Smooth muscle cell (in vitro differentiated cells): ENCODE measurements around the gene NPC2. TPM values are rescaled to one million over a fixed set of nuclear protein-coding genes. Genes with fewer than 3 reads are reported as not detected.

ENCODE experiments used
- DNase-seq: peaks from one replicate; lab custom pipeline; 2025; ENCODE audit not compliant: unreplicated experiment; lab: John Stamatoyannopoulos, UW
- H2AFZ ChIP-seq: fragments of 200-600 bp; sonication (generic); 2 replicates; pipeline ENCODE4 v1.6.0; 2016; ENCODE audit warnings: antibody characterized with exemption, low read depth, mild to moderate bottlenecking
- H3F3A ChIP-seq: fragments of 200-600 bp; sonication (generic); 2 replicates; pipeline ENCODE4 v1.6.0; 2017; ENCODE audit warnings: antibody characterized with exemption, low read depth
- H3K27ac ChIP-seq: fragments of 200-600 bp; sonication (generic); 2 replicates; pipeline ENCODE4 v1.5.1; 2016; ENCODE audit warnings: low read depth, mild to moderate bottlenecking
- H3K27me3 ChIP-seq: fragments of 200-600 bp; sonication (generic); 2 replicates; pipeline ENCODE4 v1.6.1; 2016; ENCODE audit warnings: low read depth, mild to moderate bottlenecking
- H3K36me3 ChIP-seq: fragments of 200-600 bp; sonication (generic); 2 replicates; pipeline ENCODE4 v1.5.1; 2016; ENCODE audit warnings: low read depth
- H3K4me1 ChIP-seq: fragments of 200-600 bp; sonication (generic); 2 replicates; pipeline ENCODE4 v1.5.1; 2016; ENCODE audit warnings: low read depth
- H3K4me2 ChIP-seq: fragments of 200-600 bp; sonication (generic); 2 replicates; pipeline ENCODE4 v1.6.0; 2016; ENCODE audit warnings: mild to moderate bottlenecking
- H3K4me3 ChIP-seq: fragments of 200-600 bp; sonication (generic); 2 replicates; pipeline ENCODE4 v1.5.1; 2016; ENCODE audit warnings: mild to moderate bottlenecking
- H3K79me2 ChIP-seq: fragments of 200-600 bp; sonication (generic); 2 replicates; pipeline ENCODE4 v1.6.0; 2016; ENCODE audit warnings: low read depth, mild to moderate bottlenecking
- H3K9ac ChIP-seq: fragments of 200-600 bp; sonication (generic); 2 replicates; pipeline ENCODE4 v1.6.0; 2016; ENCODE audit warnings: low read depth
- H3K9me3 ChIP-seq: fragments of 200-600 bp; sonication (generic); replicated peaks from 2 replicates; pipeline ENCODE4 v1.5.1; 2016; ENCODE audit warnings: low read depth
- H4K20me1 ChIP-seq: fragments of 200-600 bp; sonication (generic); 2 replicates; pipeline ENCODE4 v1.6.0; 2016; ENCODE audit warnings: low read depth
- CTCF ChIP-seq: fragments of 200-600 bp; sonication (generic); IDR thresholded peaks from 2 replicates; pipeline ENCODE4 v1.5.1; 2017; ENCODE audit warnings: borderline replicate concordance, mild to moderate bottlenecking, antibody characterized with exemption; ENCODE audit not compliant: insufficient read depth, poor library complexity, severe bottlenecking
- WGBS: methylation state at CpG from one replicate; pipeline ENCODE4 v1.1.7; 2016; ENCODE audit warnings: low lambda C conversion rate; 5-methylcytosine and 5-hydroxymethylcytosine counted together
- polyA plus RNA-seq: library from polyadenylated mRNA; unstranded; fragments of >200 nt; fragmentation: Nextera tagmentation; extraction: Ambion mirVana; gene quantifications from 2 replicates; pipeline ENCODE4 v1.2.1, GENCODE V29; 2016
- total RNA-seq: library from RNA; depleted of rRNA; stranded (reverse); fragments of >200 nt; gene quantifications from 2 replicates; pipeline ENCODE4 v1.2.3, GENCODE V29; 2014

NPC2 gene
- total and polyA plus RNA-seq, 2 experiments from 2014 or later: 137 to 496 TPM

- no peak overlapping the region for H3K27ac ChIP-seq
- H3K4me3 ChIP-seq: no peak overlapping the region
- no peak overlapping the region for H3K4me2 ChIP-seq
- no peaks in the 10 kb centered on the region for H3K79me2 ChIP-seq
- no peak overlapping the region for H2AFZ ChIP-seq
- H3K9ac ChIP-seq: no peak overlapping the region
- no peaks in the 10 kb centered on the region for H3K9me3 ChIP-seq
- no peaks in the 10 kb centered on the region for H3F3A ChIP-seq
- 91% methylated on average over 10 of the region's 10 CpGs for WGBS
- DNase-seq: no peak
- H4K20me1 ChIP-seq: no peaks in the 10 kb centered on the region
- H3K4me1 ChIP-seq: peaks cover 10% of the 10 kb centered on the region
- H3K27me3 ChIP-seq: no peaks in the 10 kb centered on the region
- H3K36me3 ChIP-seq: peaks cover 5% of the 10 kb centered on the region
- no peak for TF ChIP-seq CTCF
These were observed 35.8 kb upstream of the NPC2 start for GRCh38 chr14:74528886-74529285.

- Histone ChIP-seq H3K9ac (no peak overlapping the region), H3K27ac (no peak overlapping the region), H3K36me3 (peaks cover 5% of the 10 kb centered on the region), H3K4me1 (peaks cover 10% of the 10 kb centered on the region), H3K4me2 (no peak overlapping the region), H3K4me3 (no peak overlapping the region), H3K9me3 (no peaks in the 10 kb centered on the region), H3K27me3 (no peaks in the 10 kb centered on the region), H4K20me1 (no peaks in the 10 kb centered on the region), H3F3A (no peaks in the 10 kb centered on the region), H2AFZ (no peak overlapping the region), H3K79me2 (no peaks in the 10 kb centered on the region)
- no peak for TF ChIP-seq CTCF
- no peak for DNase-seq
- 95% methylated on average over 14 of the region's 14 CpGs for WGBS
These were observed 35.3 kb upstream of the NPC2 start for GRCh38 chr14:74528406-74528805.

GRCh38 chr14:74527736-74528280, 34.7 kb upstream of the NPC2 start:
- no peaks in the 10 kb centered on the region for H3F3A ChIP-seq
- no peak overlapping the region for H2AFZ ChIP-seq
- H3K4me1 ChIP-seq: peaks cover 10% of the 10 kb centered on the region
- H3K27me3 ChIP-seq: no peaks in the 10 kb centered on the region
- no peak for TF ChIP-seq CTCF
- no peaks in the 10 kb centered on the region for H3K79me2 ChIP-seq
- H4K20me1 ChIP-seq: no peaks in the 10 kb centered on the region
- no peak for DNase-seq
- H3K36me3 ChIP-seq: peaks cover under 1% of the 10 kb centered on the region
- H3K9me3 ChIP-seq: no peaks in the 10 kb centered on the region
- no peak overlapping the region for H3K4me2 ChIP-seq
- WGBS: 93% methylated on average over 10 of the region's 10 CpGs
- H3K4me3 ChIP-seq: no peak overlapping the region
- no peak overlapping the region for H3K27ac ChIP-seq
- no peak overlapping the region for H3K9ac ChIP-seq

GRCh38 chr14:74526854-74527585, 33.9 kb upstream of the NPC2 start:
- DNase-seq: no peak
- no peak overlapping the region for H3K4me3 ChIP-seq
- H3K4me2 ChIP-seq: no peak overlapping the region
- no peaks in the 10 kb centered on the region for H3K36me3 ChIP-seq
- no peaks in the 10 kb centered on the region for H4K20me1 ChIP-seq
- no peaks in the 10 kb centered on the region for H3K9me3 ChIP-seq
- no peak for TF ChIP-seq CTCF
- H3K9ac ChIP-seq: no peak overlapping the region
- no peak overlapping the region for H3K27ac ChIP-seq
- no peaks in the 10 kb centered on the region for H3K79me2 ChIP-seq
- H3K4me1 ChIP-seq: peaks cover 10% of the 10 kb centered on the region
- no peaks in the 10 kb centered on the region for H3K27me3 ChIP-seq
- 81% methylated on average over 10 of the region's 10 CpGs for WGBS
- no peaks in the 10 kb centered on the region for H3F3A ChIP-seq
- H2AFZ ChIP-seq: no peak overlapping the region
